Activated T-cell treated with anti-CD3 and anti-CD28 coated beads for 48 hours (primary cell): ENCODE measurements around the gene RPL7L1.
"Not testable (repeated sequence)": the region's sequence is repeated elsewhere in the genome, so short reads cannot be mapped to it uniquely, and the experiment has no call there.

ENCODE experiments used
- DNase-seq: peaks from one replicate; pipeline ENCODE4 v3.0.0-alpha.2; 2020; ENCODE audit warnings: low read depth

RPL7L1 gene

DNA sequence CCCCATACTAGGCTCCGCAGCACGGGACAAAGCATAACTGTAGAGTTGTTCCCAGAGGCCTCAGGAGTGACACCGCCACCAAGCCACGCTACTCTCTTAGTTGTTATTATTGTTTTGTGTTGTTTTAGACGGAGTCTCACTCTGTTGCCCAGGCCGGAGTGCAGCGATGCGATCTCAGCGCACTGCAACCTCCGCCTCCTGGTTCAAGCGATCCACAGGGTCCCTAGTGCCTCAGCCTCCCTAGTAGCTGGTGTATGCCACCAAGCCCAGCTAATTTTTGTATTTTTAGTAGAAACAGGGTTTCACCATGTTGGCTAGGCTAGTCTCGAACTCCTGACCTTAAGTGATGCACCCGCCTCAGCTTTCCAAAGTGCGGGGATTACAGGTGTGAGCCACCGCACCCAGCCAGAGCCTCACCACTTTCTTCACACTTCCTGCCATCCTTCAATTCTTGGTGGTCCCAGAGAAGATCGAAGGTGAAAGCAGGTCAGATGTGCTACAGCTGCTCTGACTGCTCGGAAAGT lies 11.8 kb downstream of the RPL7L1 start:
- no peak for DNase-seq

DNA sequence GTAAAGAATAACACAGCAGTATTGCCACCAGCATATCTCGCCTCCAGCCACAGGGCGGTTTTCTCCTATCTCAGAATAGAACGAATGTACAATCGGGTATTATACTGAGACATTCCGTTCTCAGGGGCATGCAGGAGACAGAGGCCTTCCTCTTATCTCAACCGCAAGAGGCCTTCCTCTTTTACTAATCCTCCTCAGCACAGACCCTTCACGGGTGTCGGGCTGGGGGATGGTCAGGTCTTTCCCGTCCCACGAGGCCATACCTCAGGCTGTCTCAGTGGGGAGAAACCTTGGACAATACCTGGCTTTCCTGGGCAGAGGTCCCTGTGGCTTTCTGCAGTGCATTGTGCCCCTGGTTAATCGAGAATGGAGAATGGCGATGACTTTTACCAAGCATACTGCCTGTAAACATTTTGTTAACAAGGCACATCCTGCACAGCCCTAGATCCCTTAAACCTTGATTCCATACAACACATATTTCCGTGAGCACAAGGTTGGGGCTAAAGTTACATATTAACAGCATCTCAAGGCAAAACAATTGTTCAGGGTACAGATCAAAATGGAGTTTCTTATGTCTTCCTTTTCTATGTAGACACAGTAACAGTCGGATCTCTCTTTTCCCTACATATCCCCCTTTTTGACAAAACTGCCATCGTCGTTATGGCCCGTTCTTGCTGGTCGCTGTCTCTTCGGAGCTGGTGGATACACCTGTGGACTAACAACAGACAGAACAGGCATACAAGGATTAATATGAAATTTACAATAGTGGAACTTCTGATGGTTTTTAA lies 14.8 kb downstream of the RPL7L1 start:
- DNase-seq, result not testable (repeated sequence)

DNA sequence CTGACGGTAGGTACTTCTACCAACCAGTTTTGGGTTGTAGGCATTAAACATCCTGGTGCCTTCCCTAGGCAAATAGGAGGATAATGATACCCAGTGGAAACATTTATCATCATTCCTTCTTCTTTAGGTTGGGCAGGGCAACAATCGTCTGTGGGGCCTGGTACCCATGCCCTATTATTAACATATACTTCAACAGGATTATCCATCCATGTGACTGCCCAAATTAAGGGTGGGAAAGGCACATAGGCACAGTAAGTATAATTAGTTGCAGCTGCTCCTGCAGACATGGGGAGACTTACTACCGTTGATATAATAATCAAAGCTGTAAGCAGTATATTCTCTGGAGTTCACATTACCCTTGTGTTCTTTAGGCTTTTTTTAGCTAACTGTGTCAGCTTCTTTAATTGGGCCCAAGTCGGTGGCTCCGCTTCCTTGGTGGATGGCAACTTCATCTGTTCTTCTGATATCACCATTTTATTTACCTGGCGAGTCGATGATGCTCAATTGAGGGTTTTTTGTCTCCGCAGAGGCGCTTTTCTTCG lies 16.8 kb downstream of the RPL7L1 start:
- no peak for DNase-seq

DNA sequence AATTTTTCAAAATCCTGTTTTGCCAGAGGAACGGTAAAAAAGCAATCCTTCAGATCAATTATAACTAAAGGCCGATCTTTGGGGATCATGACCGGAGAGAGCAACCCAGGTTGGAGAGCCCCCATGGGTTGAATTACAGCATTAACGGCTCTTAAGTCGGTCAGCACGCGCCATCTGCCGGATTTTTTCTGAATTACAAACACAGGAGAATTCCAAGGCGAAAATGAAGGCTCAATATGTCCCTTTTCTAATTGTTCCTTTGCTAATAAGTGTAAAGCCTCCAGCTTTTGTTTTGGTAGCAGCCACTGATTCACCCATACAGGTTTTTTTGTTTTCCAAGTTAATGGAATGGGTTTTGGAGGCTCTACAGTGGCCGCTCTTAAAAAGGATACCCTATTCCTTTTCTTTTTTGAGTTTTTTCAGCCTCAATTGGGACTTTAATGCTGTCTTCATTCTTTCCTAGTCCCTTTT lies 19.5 kb downstream of the RPL7L1 start:
- peak; percentile 31 for DNase-seq

DNA sequence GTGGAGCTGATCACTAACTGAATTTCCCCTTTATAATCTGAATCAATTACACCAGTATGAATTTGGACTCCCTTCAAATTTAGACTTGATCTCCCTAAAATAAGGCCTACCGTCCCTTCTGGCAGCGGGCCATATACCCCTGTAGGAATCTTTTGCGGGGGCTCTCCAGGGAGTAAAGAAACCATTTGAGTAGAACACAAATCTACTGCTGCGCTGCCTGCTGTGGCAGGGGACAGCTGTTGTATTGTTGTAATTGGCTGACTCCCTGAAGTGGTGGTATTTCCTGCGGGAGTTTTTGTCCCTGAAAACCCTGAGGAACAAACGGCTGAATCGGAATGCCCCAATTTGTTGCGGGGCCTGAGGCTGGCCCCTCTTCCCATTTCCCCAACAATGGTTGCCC lies 20.5 kb downstream of the RPL7L1 start:
- no peak for DNase-seq

DNA sequence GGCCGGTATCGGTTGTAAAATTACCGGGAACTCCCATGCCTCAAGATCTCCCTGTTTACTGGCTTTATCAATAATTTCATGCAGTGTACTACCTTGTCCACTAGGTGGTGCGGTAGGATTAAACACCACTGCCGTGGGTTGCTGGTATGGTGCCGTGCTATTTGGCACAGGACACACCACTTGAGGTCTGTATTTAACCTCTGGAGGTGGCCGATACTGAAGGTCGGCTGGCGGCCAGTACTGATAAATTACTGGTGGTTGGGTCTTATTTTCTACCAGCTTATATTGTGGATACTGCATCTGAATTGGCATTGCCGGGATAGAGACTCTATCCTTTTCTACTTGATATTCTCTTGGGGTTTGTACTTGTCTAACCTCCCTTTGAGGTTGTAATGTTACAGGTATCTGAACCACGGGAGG lies 22.1 kb downstream of the RPL7L1 start:
- peak; percentile 46 for DNase-seq

DNA sequence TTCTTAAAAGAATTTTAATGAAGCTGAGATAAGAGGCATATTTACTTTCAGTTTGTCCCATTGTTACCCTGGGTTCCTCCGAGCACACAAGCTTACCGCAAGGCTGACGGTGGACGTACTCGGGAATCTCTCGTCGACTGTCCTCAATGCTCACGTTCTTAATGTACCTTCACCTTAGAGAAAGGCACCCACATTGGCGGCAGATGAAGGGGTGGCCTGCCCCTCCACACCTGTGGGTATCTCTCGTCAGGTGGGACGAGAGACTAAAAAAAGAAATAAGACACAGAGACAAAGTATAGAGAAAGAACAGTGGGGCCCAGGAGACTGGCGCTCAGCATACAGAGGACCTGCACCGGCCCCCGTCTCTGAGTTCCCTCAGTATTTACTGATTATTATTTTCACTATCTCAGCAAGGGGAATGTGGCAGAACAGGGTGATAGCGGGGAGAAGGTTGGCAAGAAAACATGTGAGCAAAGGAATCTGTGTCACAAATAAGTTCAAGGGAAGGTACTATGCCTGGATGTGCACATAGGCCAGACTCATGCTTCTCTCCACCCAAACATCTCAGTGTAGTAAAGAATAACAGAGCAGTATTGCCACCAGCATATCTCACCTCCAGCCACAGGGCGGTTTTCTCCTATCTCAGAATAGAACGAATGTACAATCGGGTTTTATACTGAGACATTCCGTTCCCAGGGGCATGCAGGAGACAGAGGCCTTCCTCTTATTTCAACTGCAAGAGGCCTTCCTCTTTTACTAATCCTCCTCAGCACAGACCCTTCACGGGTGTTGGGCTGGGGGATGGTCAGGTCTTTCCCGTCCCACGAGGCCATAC lies 23.2 kb downstream of the RPL7L1 start:
- not testable (repeated sequence) for DNase-seq

DNA sequence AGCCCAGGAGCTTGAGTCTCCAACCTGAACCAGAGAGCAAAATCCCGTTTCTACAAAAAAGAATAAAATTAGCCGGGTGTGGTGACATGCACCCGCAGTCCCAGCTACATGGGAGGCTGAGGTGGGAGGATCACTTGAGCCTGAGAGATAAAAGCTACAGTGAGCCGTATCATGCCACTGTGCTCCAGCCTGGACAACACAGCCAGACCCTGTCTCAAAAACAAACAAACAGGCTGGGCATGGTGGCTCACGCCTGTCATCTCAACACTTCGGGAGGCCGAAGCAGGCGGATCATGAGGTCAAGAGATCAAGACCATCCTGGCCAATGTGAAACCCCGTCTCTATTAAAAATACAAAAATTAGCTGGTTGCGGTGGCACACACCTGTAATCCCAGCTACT lies 25.1 kb downstream of the RPL7L1 start:
- DNase-seq, result no peak

DNA sequence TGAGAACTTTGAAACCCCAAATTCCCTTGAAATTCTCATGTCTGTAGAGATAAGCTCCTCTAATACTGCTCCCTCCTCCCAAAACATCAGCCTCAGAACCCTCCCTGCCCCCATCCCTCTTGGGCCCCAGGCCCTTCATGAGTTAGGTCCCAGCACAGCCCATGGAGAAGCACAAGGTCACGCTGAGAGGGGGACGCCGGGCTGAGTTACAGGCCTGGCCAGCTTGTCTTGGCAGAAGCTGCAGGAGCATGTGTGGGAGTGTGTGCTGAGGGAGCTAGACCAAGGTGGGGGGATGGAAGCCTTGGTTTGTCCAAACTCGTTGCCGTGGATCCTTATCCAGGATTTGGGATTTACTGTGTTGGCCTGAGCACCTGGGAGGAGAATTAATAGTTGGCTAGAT lies 27.9 kb downstream of the RPL7L1 start:
- no peak for DNase-seq

DNA sequence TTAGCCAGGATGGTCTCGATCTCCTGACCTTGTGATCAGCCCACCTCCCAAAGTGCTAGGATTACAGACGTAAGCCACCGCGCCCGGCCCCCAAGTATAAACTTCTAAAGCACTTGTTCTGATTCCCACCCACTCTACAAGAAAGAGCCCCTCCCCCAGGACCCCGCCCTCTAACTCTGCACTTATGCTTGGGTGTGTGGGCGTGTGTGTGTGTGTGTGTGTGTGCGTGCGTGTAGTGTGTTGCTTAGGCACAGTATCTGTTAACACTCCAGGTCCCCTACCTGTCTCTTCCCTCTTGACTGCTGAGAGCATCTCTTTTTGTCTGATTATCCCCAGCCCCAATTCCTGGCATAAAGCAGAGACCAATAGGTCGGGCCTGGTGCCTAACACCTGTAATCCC lies 30.4 kb downstream of the RPL7L1 start:
- DNase-seq, result no peak

DNA sequence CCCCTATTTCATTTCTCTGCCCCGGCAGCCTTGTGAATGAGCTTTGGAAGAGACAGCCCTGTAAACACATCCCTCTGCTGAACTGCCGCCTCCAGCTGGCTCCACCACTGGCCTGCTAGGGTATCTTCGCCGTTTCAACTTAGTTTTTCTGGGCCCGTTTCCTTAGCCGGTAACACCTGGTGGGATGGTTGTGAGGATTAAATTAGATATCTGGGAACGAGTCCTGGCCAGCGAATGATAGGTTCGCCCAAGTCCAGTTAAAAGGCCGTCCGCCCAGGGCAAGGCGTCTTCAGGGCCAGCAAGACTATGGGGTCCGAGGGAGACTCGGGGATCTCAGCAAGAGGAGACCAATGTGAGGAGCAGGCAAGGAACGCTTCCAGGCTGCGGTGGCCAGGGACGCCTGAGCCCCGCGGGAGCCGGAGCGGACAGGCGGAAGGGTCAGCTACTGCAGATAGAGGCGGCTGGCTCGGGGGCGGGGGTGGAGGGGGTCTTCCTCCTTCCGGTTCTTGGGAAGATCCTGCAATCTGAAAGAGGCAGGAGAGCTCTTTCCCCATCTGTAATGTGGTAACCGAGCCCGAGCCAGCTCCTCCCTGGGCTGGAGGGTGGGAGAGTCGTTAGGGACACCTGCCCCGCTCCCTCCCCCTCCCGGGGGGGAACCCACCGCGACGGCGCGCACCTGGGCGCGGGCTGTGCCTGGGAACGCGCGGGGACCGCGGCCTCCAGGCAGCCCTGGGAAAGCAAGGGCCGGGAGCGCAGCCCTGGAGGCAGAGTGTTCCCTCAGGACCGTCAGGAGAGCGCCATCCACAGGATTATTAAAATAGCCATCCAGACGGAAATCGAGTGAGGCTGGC lies 32.0 kb downstream of the RPL7L1 start:
- DNase-seq, result no peak

DNA sequence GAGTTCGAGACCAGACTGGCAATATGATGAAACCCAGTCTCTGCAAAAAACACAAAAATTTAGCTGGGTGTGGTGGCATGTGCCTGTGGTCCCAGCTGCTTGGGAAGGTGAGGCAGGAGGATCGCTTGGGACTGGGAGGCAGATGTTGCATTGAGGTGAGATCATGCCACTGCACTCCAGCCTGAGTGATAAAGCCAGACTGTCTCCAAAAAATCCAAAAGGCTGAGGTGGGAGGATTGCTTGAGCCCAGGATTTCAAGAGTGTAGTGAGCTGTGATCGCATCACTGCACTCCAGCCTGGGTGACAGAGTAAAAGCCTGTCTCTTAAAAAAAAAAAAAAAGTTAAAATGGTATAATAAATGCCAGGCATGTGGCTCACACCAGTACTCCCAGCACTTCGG lies 35.1 kb downstream of the RPL7L1 start:
- no peak for DNase-seq

DNA sequence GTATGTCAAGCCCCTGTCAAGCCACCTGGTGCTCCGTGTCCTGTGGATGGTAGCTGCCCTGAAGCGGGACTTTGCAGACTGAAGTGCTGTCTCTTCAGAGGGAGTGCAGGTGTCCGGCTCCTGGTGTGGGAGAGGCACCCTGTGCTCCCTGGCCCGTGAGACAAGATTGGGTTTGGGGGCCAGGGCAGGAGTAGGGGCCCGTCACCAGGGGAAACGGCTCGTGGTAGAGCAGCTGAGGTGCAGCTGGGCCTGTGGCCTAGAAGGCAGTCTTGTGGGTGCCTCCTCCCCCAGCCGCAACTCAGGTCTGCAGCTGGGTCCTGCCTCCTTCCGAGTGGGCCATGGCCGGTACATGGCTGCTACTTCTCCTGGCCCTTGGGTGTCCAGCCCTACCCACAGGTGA lies 36.3 kb downstream of the RPL7L1 start, which contains the start of gene PTCRA:
PTCRA (plus strand) TSS at position 322 of the 400 bp plus-strand sequence; CDS start at position 339, 17 bp downstream.
- no peak for DNase-seq

DNA sequence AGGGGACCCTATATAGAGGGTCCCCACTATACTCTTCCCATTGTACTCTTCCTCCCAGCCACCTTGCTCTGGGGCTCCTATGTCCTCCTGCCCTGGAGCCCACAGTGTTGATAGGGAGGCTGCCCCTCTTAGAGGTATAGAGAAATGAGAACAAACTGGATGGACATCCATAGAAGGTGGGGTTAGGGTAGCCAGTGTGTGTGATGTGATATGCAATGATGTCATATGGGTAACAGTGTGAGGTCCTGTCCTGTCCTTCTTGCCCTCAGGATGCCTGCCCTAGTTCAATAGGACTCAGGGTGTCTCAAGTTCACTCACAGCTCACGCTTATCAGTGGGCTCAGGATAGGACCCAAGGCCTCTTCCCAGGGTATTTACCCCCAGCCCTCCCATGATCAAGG lies 36.9 kb downstream of the RPL7L1 start:
- no peak for DNase-seq

DNA sequence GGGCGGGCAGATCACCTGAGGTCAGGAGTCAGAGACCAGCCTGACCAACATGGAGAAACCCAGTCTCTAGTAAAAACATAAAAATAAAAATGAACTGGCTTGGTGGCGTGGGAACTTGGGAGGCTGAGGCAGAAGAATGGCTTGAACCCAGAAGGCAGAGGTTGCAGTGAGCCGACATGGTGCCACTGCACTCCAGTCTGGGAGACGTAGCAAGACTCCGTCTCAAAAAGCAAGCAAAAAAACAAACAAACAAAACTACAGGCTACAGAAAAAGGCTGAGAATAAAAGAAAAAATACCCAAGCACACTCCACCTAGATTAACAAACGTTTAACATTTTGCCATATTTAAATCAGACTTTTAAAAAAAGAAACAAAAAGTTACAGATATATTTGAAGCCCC lies 42.4 kb downstream of the RPL7L1 start:
- no peak for DNase-seq

DNA sequence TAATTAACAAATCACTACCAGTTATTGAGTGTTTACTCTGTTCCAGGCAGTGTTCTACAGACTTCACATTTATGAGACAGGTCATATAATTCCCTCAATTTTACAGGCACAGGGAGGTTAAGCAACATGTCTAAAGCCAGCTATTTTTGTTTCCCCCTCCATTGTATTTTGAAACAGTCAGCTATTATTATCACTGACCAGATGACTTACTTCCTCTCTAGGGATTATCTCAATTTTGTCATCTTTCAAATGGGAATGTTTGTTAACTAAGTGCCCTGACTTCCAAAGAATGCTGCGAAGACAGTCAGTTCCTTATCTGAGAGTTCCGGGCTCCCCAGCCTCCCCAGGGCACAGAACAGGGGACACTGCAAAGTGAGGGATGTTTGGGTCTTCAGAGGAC lies 44.2 kb downstream of the RPL7L1 start:
- DNase-seq, result no peak

DNA sequence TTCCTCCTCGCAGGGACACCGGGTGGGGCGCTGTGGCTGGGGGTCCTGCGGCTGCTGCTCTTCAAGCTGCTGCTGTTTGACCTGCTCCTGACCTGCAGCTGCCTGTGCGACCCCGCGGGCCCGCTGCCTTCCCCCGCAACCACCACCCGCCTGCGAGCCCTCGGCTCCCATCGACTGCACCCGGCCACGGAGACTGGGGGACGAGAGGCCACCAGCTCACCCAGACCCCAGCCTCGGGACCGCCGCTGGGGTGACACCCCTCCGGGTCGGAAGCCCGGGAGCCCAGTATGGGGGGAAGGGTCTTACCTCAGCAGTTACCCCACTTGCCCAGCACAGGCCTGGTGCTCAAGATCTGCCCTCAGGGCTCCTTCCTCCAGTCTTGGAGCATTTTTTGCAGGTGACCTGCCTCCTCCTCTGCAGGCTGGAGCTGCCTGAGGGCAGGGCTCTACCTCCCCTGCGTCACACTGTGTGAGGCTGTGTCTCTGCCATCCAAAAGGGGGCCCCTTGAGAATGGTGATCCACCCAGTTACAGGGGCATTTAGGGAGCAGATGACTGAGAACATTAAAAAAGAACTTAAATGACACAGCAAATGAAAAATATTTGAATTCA lies 45.9 kb downstream of the RPL7L1 start:
- no peak for DNase-seq

DNA sequence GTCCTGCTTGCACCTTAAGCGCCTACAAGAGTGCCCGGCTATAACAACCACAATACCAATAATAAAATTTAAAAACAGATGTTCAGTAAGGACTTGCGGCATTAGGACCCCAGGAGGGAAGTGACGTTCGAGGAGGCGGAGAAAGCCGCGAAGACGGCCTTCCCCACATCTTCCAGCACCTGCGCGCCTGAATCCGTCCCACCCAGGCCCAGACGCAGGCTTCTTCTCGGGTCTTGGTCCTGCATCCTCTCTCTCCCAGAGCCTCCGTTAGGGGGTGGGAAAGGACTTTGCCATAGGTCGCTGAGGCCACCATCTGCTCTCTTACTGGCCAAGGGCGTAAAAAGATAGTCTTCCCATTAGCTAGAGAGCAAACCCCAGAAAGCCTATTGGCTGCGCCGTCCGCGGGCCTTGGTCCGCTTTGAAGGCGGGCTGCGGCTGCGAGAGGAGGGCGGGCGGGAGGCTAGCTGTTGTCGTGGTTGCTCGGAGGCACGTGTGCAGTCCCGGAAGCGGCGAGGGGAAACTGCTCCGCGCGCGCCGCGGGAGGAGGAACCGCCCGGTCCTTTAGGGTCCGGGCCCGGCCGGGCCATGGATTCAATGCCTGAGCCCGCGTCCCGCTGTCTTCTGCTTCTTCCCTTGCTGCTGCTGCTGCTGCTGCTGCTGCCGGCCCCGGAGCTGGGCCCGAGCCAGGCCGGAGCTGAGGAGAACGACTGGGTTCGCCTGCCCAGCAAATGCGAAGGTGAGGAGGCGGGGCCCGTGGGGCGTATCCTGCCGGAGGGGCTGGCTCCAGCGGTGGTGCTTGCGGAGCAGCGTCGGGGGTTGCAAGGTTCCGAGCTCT lies 49.8 kb downstream of the RPL7L1 start, which contains the start of gene CNPY3:
CNPY3 (plus strand) TSS at position 495 of the 835 bp plus-strand sequence; CDS start at position 586, 91 bp downstream.
- DNase-seq, result peak; percentile 94

DNA sequence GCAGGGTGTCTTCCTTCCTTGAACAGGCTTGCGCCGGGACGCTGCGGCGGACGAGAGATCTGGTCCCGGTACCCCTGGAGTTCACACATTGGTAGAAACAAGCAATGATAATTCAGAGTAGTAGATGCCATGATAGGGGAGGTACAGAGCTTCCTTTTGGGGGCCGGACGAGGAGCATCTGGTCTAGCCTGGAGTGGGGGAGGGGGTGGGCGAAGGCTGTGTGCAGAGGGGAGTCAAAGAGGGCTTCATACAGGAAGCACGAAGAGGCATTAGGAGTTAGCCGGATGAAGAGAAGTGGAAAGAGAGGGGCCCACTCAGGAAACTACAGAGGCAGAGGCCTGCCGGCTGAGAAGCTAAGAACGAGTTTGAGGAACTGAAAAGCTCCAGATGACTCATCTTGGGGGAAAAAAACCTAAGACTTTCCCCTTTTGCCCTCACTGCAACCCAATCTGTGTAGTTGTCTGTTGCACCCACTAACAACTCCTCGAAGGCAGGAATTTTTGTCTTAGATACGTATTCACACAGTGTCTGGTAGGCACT lies 50.5 kb downstream of the RPL7L1 start:
- DNase-seq, result peak; percentile 53

DNA sequence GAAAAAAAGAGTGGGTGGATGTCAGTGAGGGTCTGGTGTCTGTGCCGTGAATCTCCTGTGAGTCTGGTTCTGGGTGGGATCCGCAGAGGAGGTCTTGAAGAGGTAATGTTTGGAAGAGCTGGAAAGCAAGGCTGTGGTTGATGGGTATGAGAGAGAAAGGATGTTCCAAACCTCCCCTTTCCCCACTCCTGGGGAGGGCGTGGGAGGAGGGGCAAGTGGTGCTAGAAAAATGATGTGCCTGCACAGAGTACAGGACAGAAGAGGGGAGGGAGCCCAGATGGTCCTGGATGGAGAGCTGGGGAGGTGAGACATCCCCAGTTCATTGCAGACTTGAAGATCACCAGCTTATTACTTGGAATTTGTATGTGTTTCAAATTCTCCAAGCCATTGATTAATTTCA lies 53.0 kb downstream of the RPL7L1 start:
- no peak for DNase-seq
